ENCODE results near the gene ABCA7. TPM values are rescaled to one million over a fixed set of nuclear protein-coding genes. Genes with fewer than 3 reads are reported as not detected.

The ABCA7 gene
- total RNA-seq, 1 experiment from 2014 or later: 91.4 TPM

- intact Hi-C loops (cut with micrococcal nuclease): no loop called here
- no peak for TF ChIP-seq EZH2phosphoT487 (IDR thresholded peaks at IDR 0.05; ENCODE audit: borderline replicate concordance)
- RAD21 ChIA-PET (ENCODE audit: low non-redundant PET in 1 of 2, low total read pairs in 2 of 2, uncharacterized antibody in 2 of 2, unreplicated experiment in 2 of 2): no interaction called here
These were observed 7.2 kb downstream of the ABCA7 start for GRCh38 chr19:1046836-1047695.

GRCh38 chr19:1047696-1048147 lies 7.8 kb downstream of the ABCA7 start:
- Histone ChIP-seq H3K4me3 (replicated peaks in 1 of 2; ENCODE audit: low read depth in 1 of 2, low read length in 2 of 2) (no peak overlapping the region), H2AFZ (ENCODE audit: low read depth, low read length, poor library complexity, severe bottlenecking) (no peak overlapping the region), H3K27ac (ENCODE audit: low read depth, low read length) (no peak overlapping the region), H3K27me3 (ENCODE audit: insufficient read depth, low read length) (no peaks in the 10 kb centered on the region), H3K79me2 (ENCODE audit: insufficient read depth, low read length) (peaks cover 4% of the 10 kb centered on the region; the same call in 1 of the 2 replicates), H3K9ac (ENCODE audit: low read length) (no peak overlapping the region), H3K4me1 (ENCODE audit: control insufficient read depth in 1 of 2, insufficient read depth in 2 of 2, low read length in 2 of 2) (peaks cover 19 to 44% of the 10 kb centered on the region in 2 experiments), H3K9me3 (ENCODE audit: control insufficient read depth in 1 of 2, insufficient read depth in 1 of 2, low read depth in 1 of 2, low read length in 2 of 2) (no peaks in the 10 kb centered on the region), H3K4me2 (ENCODE audit: low read length) (no peak overlapping the region), H3K9me2 (ENCODE audit: insufficient read depth) (no peaks in the 10 kb centered on the region), H3K36me3 (ENCODE audit: control insufficient read depth in 1 of 2, insufficient read depth in 2 of 2, low read length in 2 of 2) (peaks cover 0 to 15% of the 10 kb centered on the region in 2 experiments; a peak in 1 of 4 replicates), H4K20me1 (ENCODE audit: insufficient read depth) (no peaks in the 10 kb centered on the region)
- ChIA-PET CTCF (no interaction called here), RAD21 (ENCODE audit: low non-redundant PET in 1 of 2, low total read pairs in 2 of 2, uncharacterized antibody in 2 of 2, unreplicated experiment in 2 of 2) (no interaction called here), POLR2A (interaction anchor here (0.7 kb wide), 1 partner anchor 60 kb away, joined by 3 read pairs; no protein-coding TSS in a partner anchor)
- intact Hi-C loops (cut with micrococcal nuclease): no loop called here
- ATAC-seq (peak; percentile 15; the same call in 1 of the 2 replicates), DNase-seq (ENCODE audit: low read depth, low spot score) (no peak)
- no peak for TF ChIP-seq ZNF274 (IDR thresholded peaks at IDR 0.05; ENCODE audit: low read depth, low read length)
- TF ChIP-seq SRF (IDR thresholded peaks at IDR 0.05; ENCODE audit: low read depth): no peak
- TF ChIP-seq EZH2phosphoT487 (IDR thresholded peaks at IDR 0.05; ENCODE audit: borderline replicate concordance): no peak
- TF ChIP-seq POLR2AphosphoS5 (IDR thresholded peaks at IDR 0.05; ENCODE audit: low read depth, low read length): no peak
- TF ChIP-seq FOSL1 (IDR thresholded peaks at IDR 0.05; ENCODE audit: low read depth): no peak
- TF ChIP-seq SP1 (IDR thresholded peaks at IDR 0.05; ENCODE audit: low read depth): no peak
- TF ChIP-seq POLR2A (IDR thresholded peaks at IDR 0.05; ENCODE audit: borderline replicate concordance, extremely low read depth, insufficient read depth, insufficient read length): no peak
- no peak for TF ChIP-seq EZH2 (IDR thresholded peaks at IDR 0.05)
- no peak for TF ChIP-seq ZBTB33 (IDR thresholded peaks at IDR 0.05; ENCODE audit: extremely low read depth, insufficient replicate concordance, low read length)
- TF ChIP-seq EGR1 (IDR thresholded peaks at IDR 0.05; ENCODE audit: low read depth): no peak
- TF ChIP-seq JUND (IDR thresholded peaks at IDR 0.05): no peak
- TF ChIP-seq YY1 (IDR thresholded peaks at IDR 0.05; ENCODE audit: extremely low read depth, insufficient replicate concordance, low read depth, low read length): no peak
- TF ChIP-seq CBX3 (IDR thresholded peaks at IDR 0.05; ENCODE audit: low read depth): no peak
- BruUV-seq (replicated peaks): no TSS peak

More at GRCh38 chr19:1046836-1047695, 7.2 kb downstream of the ABCA7 start:
- no peaks in the 10 kb centered on the region for H3K27me3 ChIP-seq (ENCODE audit: insufficient read depth, low read length)
- H3K4me1 ChIP-seq (ENCODE audit: control insufficient read depth in 1 of 2, insufficient read depth in 2 of 2, low read length in 2 of 2): peaks cover 22 to 48% of the 10 kb centered on the region in 2 experiments
- H3K9ac ChIP-seq (ENCODE audit: low read length): no peak overlapping the region
- ChIA-PET POLR2A (no interaction called here), CTCF (no interaction called here)
- no peaks in the 10 kb centered on the region for H4K20me1 ChIP-seq (ENCODE audit: insufficient read depth)
- no peak overlapping the region for H3K4me2 ChIP-seq (ENCODE audit: low read length)
- peak overlapping the region; percentile 38; the same call in 1 of the 2 replicates for H3K27ac ChIP-seq (ENCODE audit: low read depth, low read length)
- DNase-seq (ENCODE audit: low read depth, low spot score) (no peak), ATAC-seq (no peak)
- H3K9me2 ChIP-seq (ENCODE audit: insufficient read depth): no peaks in the 10 kb centered on the region
- no peaks in the 10 kb centered on the region for H3K9me3 ChIP-seq (ENCODE audit: control insufficient read depth in 1 of 2, insufficient read depth in 1 of 2, low read depth in 1 of 2, low read length in 2 of 2)
- BruUV-seq (replicated peaks): no TSS peak
- H3K36me3 ChIP-seq (ENCODE audit: control insufficient read depth in 1 of 2, insufficient read depth in 2 of 2, low read length in 2 of 2): peaks cover 0 to 15% of the 10 kb centered on the region in 2 experiments; a peak in 1 of 4 replicates
- peaks cover 8% of the 10 kb centered on the region; the same call in 1 of the 2 replicates for H3K79me2 ChIP-seq (ENCODE audit: insufficient read depth, low read length)
- H2AFZ ChIP-seq (ENCODE audit: low read depth, low read length, poor library complexity, severe bottlenecking): no peak overlapping the region
- no peak overlapping the region for H3K4me3 ChIP-seq (replicated peaks in 1 of 2; ENCODE audit: low read depth in 1 of 2, low read length in 2 of 2)

Measured in HCT116 (cell line).